HepG2 (cell line): Measurements from ENCODE around the gene TTLL1. TPM values are rescaled to one million over a fixed set of nuclear protein-coding genes. Genes with fewer than 3 reads are reported as not detected.

Experiments used
- ATAC-seq: fragments of 200-7000 bp; cut with Tn5 transposase; 3 replicates; pipeline ENCODE4 v1.9.1; 2020; ENCODE audit warnings: mild to moderate bottlenecking, moderate library complexity
- BruUV-seq: library from RNA; stranded (reverse); fragments of 400-500 nt; replicated peaks from 2 replicates; lab custom pipeline; 2021; lab: Mats Ljungman, UMichigan
- CTCF ChIA-PET: fragments of 300-600 bp; formaldehyde crosslinking; extraction: SDS; loops from one replicate; lab custom pipeline; 2021; ENCODE audit warnings: low total read pairs, inconsistent platforms, low intra/inter-chr PET ratio; lab: Yijun Ruan, JAX
- POLR2A ChIA-PET: fragments of 350-600 bp; sonication (Branson Sonifier 250); formaldehyde crosslinking; loops from one replicate; lab custom pipeline; 2020; ENCODE audit warnings: antibody characterized with exemption, inconsistent platforms; lab: Yijun Ruan, JAX
- DNase-seq: peaks from one replicate; pipeline ENCODE4 v3.0.0-alpha.2; 2015; ENCODE audit warnings: low spot score
- FAIRE-seq: peaks from 3 replicates; lab custom pipeline; 2011; peaks lifted over from hg19 to GRCh38; lab: Jason Lieb, UNC
- H2AFZ ChIP-seq: one replicate; pipeline ENCODE4 v1.6.1; 2011; ENCODE audit warnings: low read length, inconsistent platforms
- H3K27ac ChIP-seq: fragments of 300-600 bp; 3 replicates; pipeline ENCODE4 v1.8.0; 2011; ENCODE audit warnings: mixed run types, mild to moderate bottlenecking, mixed read lengths, low read length, inconsistent platforms; ENCODE audit not compliant: insufficient read depth; ENCODE audit errors: extremely low read length
- H3K27me3 ChIP-seq, 2 experiments: fragments of 200-600 bp in 1 of 2; 2 replicates in 1 of 2; 3 replicates in 1 of 2; pipeline versions ENCODE4 v1.6.0 to v1.8.0; 2011; ENCODE audit warnings: low read length in 2 of 2, mild to moderate bottlenecking in 2 of 2, moderate library complexity in 2 of 2, inconsistent platforms in 1 of 2; ENCODE audit not compliant: insufficient read depth in 2 of 2, control insufficient read depth in 1 of 2
- H3K36me3 ChIP-seq, 2 experiments: fragments of 200-600 bp in 1 of 2; replicated peaks in 1 of 2; 2 replicates in 1 of 2; 3 replicates in 1 of 2; pipeline versions ENCODE4 v1.5.1 to v1.8.0; 2011; ENCODE audit warnings: low read length in 2 of 2, inconsistent platforms in 1 of 2; ENCODE audit not compliant: insufficient read depth in 2 of 2, control insufficient read depth in 1 of 2
- H3K4me1 ChIP-seq: 2 replicates; pipeline ENCODE4 v1.5.1; 2012; ENCODE audit warnings: low read length, inconsistent platforms; ENCODE audit not compliant: insufficient read depth
- H3K4me2 ChIP-seq: 2 replicates; pipeline ENCODE4 v1.6.0; 2011; ENCODE audit warnings: low read depth, low read length, inconsistent platforms
- H3K4me3 ChIP-seq, 3 experiments: fragments of 200-600 bp in 1 of 3; sonication (generic), shearing (Covaris generic) in 1 of 3; replicated peaks in 1 of 3; 2 replicates each; pipeline ENCODE4 v1.5.1; 2011 to 2016; ENCODE audit warnings: low read length in 3 of 3, inconsistent platforms in 2 of 3, low read depth in 2 of 3, mild to moderate bottlenecking in 2 of 3, control low read depth in 1 of 3, mixed read lengths in 1 of 3; ENCODE audit not compliant: insufficient read depth in 1 of 3
- H3K79me2 ChIP-seq: one replicate; pipeline ENCODE4 v1.6.1; 2011; ENCODE audit warnings: low read length, inconsistent platforms; ENCODE audit not compliant: insufficient read depth
- H3K9ac ChIP-seq: 2 replicates; pipeline ENCODE4 v1.6.0; 2011; ENCODE audit warnings: mild to moderate bottlenecking, low read depth, low read length, inconsistent platforms; ENCODE audit not compliant: insufficient read depth
- H3K9me3 ChIP-seq: 2 replicates; pipeline ENCODE4 v1.5.1; 2012; ENCODE audit warnings: mild to moderate bottlenecking, low read length
- H4K20me1 ChIP-seq: 2 replicates; pipeline ENCODE4 v1.6.0; 2011; ENCODE audit warnings: inconsistent platforms, mild to moderate bottlenecking, low read length, moderate library complexity; ENCODE audit not compliant: insufficient read depth
- ASH2L ChIP-seq: fragments of 300-600, 200-600 bp; sonication (generic); IDR thresholded peaks from 2 replicates; pipeline ENCODE4 v1.7.0; 2017; ENCODE audit warnings: low read depth, mild to moderate bottlenecking, moderate library complexity, mixed read lengths, low read length; ENCODE audit not compliant: insufficient read length
- CTCF ChIP-seq: sonication (generic); formaldehyde crosslinking; IDR thresholded peaks from 2 replicates; pipeline ENCODE4 v1.5.0; 2020; ENCODE audit warnings: mild to moderate bottlenecking, missing genetic modification reagents, moderate library complexity
- EED ChIP-seq: sonication (generic); formaldehyde crosslinking; IDR thresholded peaks from 2 replicates; pipeline ENCODE4 v1.5.0; 2020; ENCODE audit warnings: mild to moderate bottlenecking, missing genetic modification reagents
- KLF12 ChIP-seq: sonication (generic); formaldehyde crosslinking; IDR thresholded peaks from 2 replicates; pipeline ENCODE4 v1.4.0; 2020; ENCODE audit warnings: missing genetic modification reagents, borderline replicate concordance
- PATZ1 ChIP-seq: sonication (generic); formaldehyde crosslinking; IDR thresholded peaks from 2 replicates; pipeline ENCODE4 v1.4.0; 2020; ENCODE audit warnings: missing genetic modification reagents
- TEAD3 ChIP-seq: optimal IDR thresholded peaks from 2 replicates; pipeline ENCODE3; 2016; ENCODE audit warnings: borderline replicate concordance
- XRCC5 ChIP-seq: fragments of 200-400 bp; formaldehyde crosslinking; optimal IDR thresholded peaks from 2 replicates; pipeline ENCODE3; 2017; ENCODE audit warnings: mild to moderate bottlenecking, low read length
- ZNF615 ChIP-seq: sonication (generic); formaldehyde crosslinking; IDR thresholded peaks from 2 replicates; pipeline ENCODE4 v1.5.0; 2020; ENCODE audit warnings: mild to moderate bottlenecking, missing genetic modification reagents, borderline replicate concordance
- ZNF687 ChIP-seq: sonication (generic); formaldehyde crosslinking; IDR thresholded peaks from 2 replicates; pipeline ENCODE4 v1.5.1; 2020; ENCODE audit warnings: mild to moderate bottlenecking, missing genetic modification reagents, moderate library complexity
- WGBS: methylation state at CpG from one replicate; pipeline ENCODE4 v1.1.6; 2017; ENCODE audit warnings: low lambda C conversion rate; 5-methylcytosine and 5-hydroxymethylcytosine counted together
- in situ Hi-C: cut with HindIII; loops from 2 replicates; pipeline ENCODE4 v1.10.0; 2017; ENCODE audit warnings: low pct_unique_long_range_greater_than_20kb; ENCODE audit not compliant: extremely low pct_ligation_motif_present
- intact Hi-C: fragments of 100-400 bp; cut with micrococcal nuclease; formaldehyde crosslinking; loops from one replicate; pipeline ENCODE4 v1.10.0; 2022; ENCODE audit not compliant: unreplicated experiment
- polyA plus RNA-seq, 8 experiments: library from polyadenylated mRNA; depleted of rRNA in 3 of 8; stranded (reverse) in 7 of 8; unstranded in 1 of 8; fragments of >200 nt; fragmentation: Illumina TruSeq in 4 of 8; extraction: Trizol in 4 of 8; gene quantifications; 2 replicates each; pipeline versions ENCODE4 v1.2.1 to v1.2.3, GENCODE V29; 2011 to 2016; ENCODE audit warnings: low read depth in 4 of 8, missing spikeins in 1 of 8, mixed read lengths in 1 of 8; ENCODE audit not compliant: insufficient read depth in 1 of 8
- total RNA-seq, 5 experiments: library from RNA; depleted of rRNA; stranded (reverse); fragments of >200 nt; fragmentation: Illumina TruSeq; extraction: Trizol; gene quantifications; 2 replicates each; pipeline ENCODE4 v1.2.3, GENCODE V29; 2016; ENCODE audit warnings: low read depth in 1 of 5

Gene TTLL1
- total and polyA plus RNA-seq, 2 of the 13 experiments (the other 11 are each of a cell fraction or from before 2014, with no cell fraction given): 1.6 to 5.3 TPM

GRCh38 chr22:43066134-43066533 is 23.1 kb downstream of the TTLL1 start:
- Histone ChIP-seq H3K9me3 (no peaks in the 10 kb centered on the region), H3K9ac (no peak overlapping the region), H2AFZ (no peak overlapping the region), H3K79me2 (no peaks in the 10 kb centered on the region), H3K4me1 (peaks cover 10% of the 10 kb centered on the region; the same call in 1 of the 2 replicates), H3K36me3 (no peaks in the 10 kb centered on the region)
- DNase-seq (no peak), ATAC-seq (no peak)
- intact Hi-C loops: no loop called here
- 68% methylated on average over 6 of the region's 7 CpGs for WGBS
- TF ChIP-seq ZNF615 (CRISPR knock-in tag): no peak
- no peak for TF ChIP-seq KLF12 (CRISPR knock-in tag)
- TF ChIP-seq, all 625 proteins: peak for 0
- in situ Hi-C loops: no loop called here
- no peak for FAIRE-seq
- Histone ChIP-seq H3K27me3 (no peaks in the 10 kb centered on the region), H3K27ac (no peak overlapping the region), H3K4me3 (no peak overlapping the region), H3K4me2 (no peak overlapping the region), H4K20me1 (no peaks in the 10 kb centered on the region)
- BruUV-seq: no TSS peak
- ChIA-PET CTCF (no interaction called here), POLR2A (no interaction called here)

GRCh38 chr22:43060183-43060582 is 29.0 kb downstream of the TTLL1 start:
- no peak overlapping the region for H2AFZ ChIP-seq
- H3K4me3 ChIP-seq: no peak overlapping the region
- H3K4me2 ChIP-seq: no peak overlapping the region
- H3K9me3 ChIP-seq: no peaks in the 10 kb centered on the region
- in situ Hi-C loops (no loop called here), intact Hi-C loops (no loop called here)
- peak; percentile 85 for ATAC-seq
- no peaks in the 10 kb centered on the region for H4K20me1 ChIP-seq
- H3K27ac ChIP-seq: no peak overlapping the region
- H3K27me3 ChIP-seq: no peaks in the 10 kb centered on the region
- no peak overlapping the region for H3K9ac ChIP-seq
- peak; percentile 58 for FAIRE-seq
- H3K4me1 ChIP-seq: no peaks in the 10 kb centered on the region
- DNase-seq: peak; percentile 32
- 19% methylated on average over 4 of the region's 5 CpGs for WGBS
- H3K36me3 ChIP-seq: no peaks in the 10 kb centered on the region
- ChIA-PET CTCF (interaction anchor here (0.6 to 1.1 kb wide), 3 partner anchors 192 to 280 kb away, joined by 3 to 6 read pairs (median 4); no protein-coding TSS in a partner anchor), POLR2A (interaction anchor here (0.9 to 1.1 kb wide), 2 partner anchors 9 to 18 kb away, joined by 3 read pairs; no protein-coding TSS in a partner anchor)
- BruUV-seq: no TSS peak
- H3K79me2 ChIP-seq: no peaks in the 10 kb centered on the region
- TF ChIP-seq PATZ1 (CRISPR knock-in tag) (0 out of 2 replicates have a peak, but pooled peaks have one; percentile 17), EED (CRISPR knock-in tag) (0 out of 2 replicates have a peak, but pooled peaks have one; percentile 43), ASH2L (no peak), CTCF (CRISPR knock-in tag) (peak; percentile 91), ZNF687 (CRISPR knock-in tag) (peak; percentile 33), XRCC5 (peak; percentile 45), TEAD3 (peak; percentile 23)
